ENCODE measurements around the gene PICALM. TPM values are rescaled to one million over a fixed set of nuclear protein-coding genes. Genes with fewer than 3 reads are reported as not detected.

PICALM gene
- total and polyA plus RNA-seq, 2 of the 13 experiments (the other 11 are each of a cell fraction or from before 2014, with no cell fraction given), result 97.6 to 154 TPM

GRCh38 chr11:85947431-85948272, 121.2 kb downstream of the PICALM start:
- Histone ChIP-seq H3K9me3 (ENCODE audit: low read length) (no peaks in the 10 kb centered on the region), H3K27me3 (ENCODE audit: control insufficient read depth in 1 of 2, insufficient read depth in 2 of 2, low read length in 2 of 2) (no peaks in the 10 kb centered on the region), H3K27ac (ENCODE audit: extremely low read length, insufficient read depth, low read length) (no peak overlapping the region), H3K9ac (ENCODE audit: insufficient read depth, low read depth, low read length) (0 out of 2 replicates have a peak overlapping the region, but pooled peaks have one; percentile 5), H3K4me1 (ENCODE audit: insufficient read depth, low read length) (peaks cover 62% of the 10 kb centered on the region), H4K20me1 (ENCODE audit: insufficient read depth, low read length) (no peaks in the 10 kb centered on the region), H3K79me2 (ENCODE audit: insufficient read depth, low read length) (no peaks in the 10 kb centered on the region), H3K36me3 (replicated peaks in 1 of 2; ENCODE audit: control insufficient read depth in 1 of 2, insufficient read depth in 2 of 2, low read length in 2 of 2) (no peaks in the 10 kb centered on the region), H2AFZ (ENCODE audit: low read length) (no peak overlapping the region), H3K4me3 (replicated peaks in 1 of 3; ENCODE audit: insufficient read depth in 1 of 3, low read depth in 2 of 3, low read length in 3 of 3) (no peak overlapping the region), H3K4me2 (ENCODE audit: low read depth, low read length) (no peak overlapping the region; the same call in 1 of the 2 replicates)
- 62% methylated on average over 5 of the region's 5 CpGs for WGBS (ENCODE audit: low lambda C conversion rate)
- no peak for TF ChIP-seq ZNF260 (CRISPR knock-in tag; IDR thresholded peaks at IDR 0.05; ENCODE audit: borderline replicate concordance, low read depth)
- TF ChIP-seq ZNF432 (CRISPR knock-in tag; IDR thresholded peaks at IDR 0.05; ENCODE audit: borderline replicate concordance), result no peak
- TF ChIP-seq ARID3A (IDR thresholded peaks at IDR 0.05; ENCODE audit: low read depth, low read length), result no peak
- intact Hi-C loops (cut with micrococcal nuclease; ENCODE audit: unreplicated experiment) (no loop called here), in situ Hi-C loops (cut with HindIII; ENCODE audit: extremely low pct_ligation_motif_present, low pct_unique_long_range_greater_than_20kb) (loop anchor here (10.0 to 25.0 kb wide), 2 partner anchors 265 to 347 kb away; no protein-coding TSS in a partner anchor)
- FAIRE-seq (no peak), ATAC-seq (peak; percentile 4; the same call in 1 of the 3 replicates), DNase-seq (ENCODE audit: low spot score) (no peak)
- POLR2A ChIA-PET, result no interaction called here
- BruUV-seq (replicated peaks), result no TSS peak
- CTCF ChIA-PET (ENCODE audit: low intra/inter-chr PET ratio, low total read pairs), result no interaction called here

- H4K20me1 ChIP-seq (ENCODE audit: insufficient read depth, low read length), result no peaks in the 10 kb centered on the region
- peak; percentile 49 for DNase-seq (ENCODE audit: low spot score)
- no peak for FAIRE-seq
- CTCF ChIA-PET (ENCODE audit: low intra/inter-chr PET ratio, low total read pairs), result no interaction called here
- H3K4me1 ChIP-seq (ENCODE audit: insufficient read depth, low read length), result peaks cover 66% of the 10 kb centered on the region
- no peak overlapping the region for H3K27ac ChIP-seq (ENCODE audit: extremely low read length, insufficient read depth, low read length)
- BruUV-seq (replicated peaks), result no TSS peak
- ATAC-seq, result peak; percentile 31
- H3K4me3 ChIP-seq (replicated peaks in 1 of 3; ENCODE audit: insufficient read depth in 1 of 3, low read depth in 2 of 3, low read length in 3 of 3), result no peak overlapping the region
- H3K27me3 ChIP-seq (ENCODE audit: control insufficient read depth in 1 of 2, insufficient read depth in 2 of 2, low read length in 2 of 2), result no peaks in the 10 kb centered on the region
- H3K79me2 ChIP-seq (ENCODE audit: insufficient read depth, low read length), result no peaks in the 10 kb centered on the region
- in situ Hi-C loops (cut with HindIII; ENCODE audit: extremely low pct_ligation_motif_present, low pct_unique_long_range_greater_than_20kb) (loop anchor here (10.0 to 25.0 kb wide), 2 partner anchors 266 to 349 kb away; no protein-coding TSS in a partner anchor), intact Hi-C loops (cut with micrococcal nuclease; ENCODE audit: unreplicated experiment) (no loop called here)
- H3K36me3 ChIP-seq (replicated peaks in 1 of 2; ENCODE audit: control insufficient read depth in 1 of 2, insufficient read depth in 2 of 2, low read length in 2 of 2), result no peaks in the 10 kb centered on the region
- H3K9me3 ChIP-seq (ENCODE audit: low read length), result no peaks in the 10 kb centered on the region
- POLR2A ChIA-PET, result no interaction called here
- no peak overlapping the region for H3K4me2 ChIP-seq (ENCODE audit: low read depth, low read length)
- no peak overlapping the region for H3K9ac ChIP-seq (ENCODE audit: insufficient read depth, low read depth, low read length)
- no peak overlapping the region for H2AFZ ChIP-seq (ENCODE audit: low read length)
- peak; percentile 38 for TF ChIP-seq CTCF (CRISPR knock-in tag; IDR thresholded peaks at IDR 0.05)
- TF ChIP-seq SOX13 (IDR thresholded peaks at IDR 0.05), result no peak
- peak in 1 of 2 experiments; percentile 32; a peak in 1 of 4 replicates for TF ChIP-seq SOX13 (CRISPR knock-in tag; conservative IDR thresholded peaks at IDR 0.05 in 1 of 2, IDR thresholded peaks at IDR 0.05 in 1 of 2)
- TF ChIP-seq MAX (IDR thresholded peaks at IDR 0.05), result no peak
- TF ChIP-seq ELF1 (CRISPR knock-in tag; IDR thresholded peaks at IDR 0.05), result no peak
- no peak for TF ChIP-seq ZNF3 (CRISPR knock-in tag; IDR thresholded peaks at IDR 0.05)
- TF ChIP-seq ZNF441 (CRISPR knock-in tag; IDR thresholded peaks at IDR 0.05; ENCODE audit: borderline replicate concordance), result no peak
- TF ChIP-seq ZNF644 (CRISPR knock-in tag; IDR thresholded peaks at IDR 0.05; ENCODE audit: low read depth), result peak; percentile 68; the same call in 1 of the 2 replicates
- TF ChIP-seq SAP130 (CRISPR knock-in tag; IDR thresholded peaks at IDR 0.05; ENCODE audit: low read depth), result 0 out of 2 replicates have a peak, but pooled peaks have one; percentile 25
These were observed 122.7 kb downstream of the PICALM start for GRCh38 chr11:85946221-85946620.
